Adipose tissue (tissue), 3 donors: ENCODE measurements around the gene RAB31. TPM values are rescaled to one million over a fixed set of nuclear protein-coding genes. Genes with fewer than 3 reads are reported as not detected.
A peak's percentile ranks its signal among the peaks of the same experiment; 100 is the strongest.

ENCODE experiments used
- H3K27ac ChIP-seq: one replicate; pipeline ENCODE4 v1.5.1; 2013; ENCODE audit warnings: low read depth, low read length
- WGBS, 3 donors: extraction: QIAGEN DNeasy Blood & Tissue Kit; methylation state at CpG; one replicate each; pipeline ENCODE4 v1.1.7; 2013; 5-methylcytosine and 5-hydroxymethylcytosine counted together
- polyA plus RNA-seq, 3 donors: library from polyadenylated mRNA; stranded (reverse); fragments of 200-250 nt; gene quantifications; one replicate each; pipeline ENCODE4 v1.2.3, GENCODE V29; 2013
- donor health status: healthy with polysubstance abuse.
- donor health status: Bipolar disorder and iron deficiency.
- donor health status: healthy.

Gene RAB31
- polyA plus RNA-seq, 3 donors = 3.6 to 48.1 (median 20.4) TPM

- no peak overlapping the region for H3K27ac ChIP-seq
- 93 to 98% (median 96%) methylated on average over 3 of the region's 3 CpGs for WGBS, 3 donors
Observed at GRCh38 chr18:9689253-9689652, 18.8 kb upstream of the RAB31 start.

- no peak overlapping the region for H3K27ac ChIP-seq
- WGBS, 3 donors = 97 to 99% (median 98%) methylated on average over 3 of the region's 3 CpGs
Observed at GRCh38 chr18:9690418-9691188, 17.5 kb upstream of the RAB31 start.

- 71 to 87% (median 76%) methylated on average over 1 of the region's 1 CpG for WGBS, 3 donors
- H3K27ac ChIP-seq = no peak overlapping the region
Observed at GRCh38 chr18:9691235-9691634, 16.9 kb upstream of the RAB31 start.

GRCh38 chr18:9694174-9694573 lies 13.9 kb upstream of the RAB31 start:
- H3K27ac ChIP-seq = no peak overlapping the region
- WGBS, 3 donors = 79 to 82% (median 81%) methylated on average over 5 of the region's 5 CpGs

GRCh38 chr18:9694952-9695495 lies 13.1 kb upstream of the RAB31 start:
- H3K27ac ChIP-seq = no peak overlapping the region
- 74 to 86% (median 85%) methylated on average over 3 of the region's 3 CpGs for WGBS, 3 donors

- H3K27ac ChIP-seq = no peak overlapping the region
- 35 to 62% (median 41%) methylated on average over 5 of the region's 5 CpGs for WGBS, 3 donors
Observed at GRCh38 chr18:9695605-9696004, 12.5 kb upstream of the RAB31 start.

- 51 to 82% (median 71%) methylated on average over 2 of the region's 2 CpGs for WGBS, 3 donors
- H3K27ac ChIP-seq = no peak overlapping the region
Observed at GRCh38 chr18:9696112-9696511, 12.0 kb upstream of the RAB31 start.

- H3K27ac ChIP-seq = no peak overlapping the region
- 46 to 91% (median 75%) methylated on average over 1 of the region's 1 CpG for WGBS, 3 donors
Observed at GRCh38 chr18:9696701-9697100, 11.4 kb upstream of the RAB31 start.

GRCh38 chr18:9697121-9697520 lies 11.0 kb upstream of the RAB31 start:
- WGBS, 3 donors = 76 to 86% (median 77%) methylated on average over 9 of the region's 9 CpGs
- H3K27ac ChIP-seq = no peak overlapping the region

GRCh38 chr18:9698497-9698896 lies 9.6 kb upstream of the RAB31 start:
- 88 to 92% (median 90%) methylated on average over 4 of the region's 4 CpGs for WGBS, 3 donors
- H3K27ac ChIP-seq = no peak overlapping the region

GRCh38 chr18:9700261-9700796 lies 7.8 kb upstream of the RAB31 start:
- WGBS, 3 donors = 33 to 54% (median 49%) methylated on average over 6 of the region's 6 CpGs
- no peak overlapping the region for H3K27ac ChIP-seq

- 68 to 85% (median 74%) methylated on average over 11 of the region's 11 CpGs for WGBS, 3 donors
- H3K27ac ChIP-seq = no peak overlapping the region
Observed at GRCh38 chr18:9701609-9702349, 6.3 kb upstream of the RAB31 start.

- 75 to 77% (median 77%) methylated on average over 11 of the region's 11 CpGs for WGBS, 3 donors
- H3K27ac ChIP-seq = no peak overlapping the region
Observed at GRCh38 chr18:9704233-9705118, 3.6 kb upstream of the RAB31 start.

GRCh38 chr18:9705183-9705829 lies 2.8 kb upstream of the RAB31 start:
- 45 to 70% (median 46%) methylated on average over 6 of the region's 6 CpGs for WGBS, 3 donors
- no peak overlapping the region for H3K27ac ChIP-seq

GRCh38 chr18:9706081-9706935 lies 1.8 kb upstream of the RAB31 start:
- WGBS, 3 donors = 81 to 88% (median 86%) methylated on average over 12 of the region's 12 CpGs
- H3K27ac ChIP-seq = no peak overlapping the region

- H3K27ac ChIP-seq = peak overlapping the region; percentile 36
- whole genome bisulfite sequencing, 3 donors = 11 to 29% (median 15%) methylated on average over 30 to 31 of the region's 31 CpGs
Observed at GRCh38 chr18:9707381-9708056, 582 bp upstream of the RAB31 start.
